Islet precursor cell (in vitro differentiated cells): ENCODE measurements around the gene CHML.

ENCODE experiments used
- DNase-seq: peaks from one replicate; pipeline ENCODE4 v3.0.0-alpha.2; 2018

CHML gene

DNA sequence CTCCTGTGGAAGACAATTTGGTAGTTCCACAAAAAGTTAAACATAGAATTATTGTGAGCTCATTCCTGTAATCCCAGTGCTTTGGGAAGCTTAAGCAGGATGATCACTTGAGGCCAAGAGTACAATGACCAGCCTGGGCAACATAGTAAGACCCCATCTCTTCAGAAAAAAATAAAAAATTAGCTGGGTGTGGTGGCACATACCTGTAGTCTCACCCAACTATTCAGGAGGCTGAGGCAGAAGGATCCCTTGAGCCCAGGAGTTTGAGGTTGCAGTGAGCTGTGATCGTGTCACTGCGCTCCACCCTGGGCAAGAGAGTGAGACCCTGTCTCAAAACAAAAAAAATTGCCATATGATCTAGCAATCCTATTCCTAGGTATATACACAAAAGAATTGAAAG, 4.1 kb upstream of the CHML start:
- no peak for DNase-seq

DNA sequence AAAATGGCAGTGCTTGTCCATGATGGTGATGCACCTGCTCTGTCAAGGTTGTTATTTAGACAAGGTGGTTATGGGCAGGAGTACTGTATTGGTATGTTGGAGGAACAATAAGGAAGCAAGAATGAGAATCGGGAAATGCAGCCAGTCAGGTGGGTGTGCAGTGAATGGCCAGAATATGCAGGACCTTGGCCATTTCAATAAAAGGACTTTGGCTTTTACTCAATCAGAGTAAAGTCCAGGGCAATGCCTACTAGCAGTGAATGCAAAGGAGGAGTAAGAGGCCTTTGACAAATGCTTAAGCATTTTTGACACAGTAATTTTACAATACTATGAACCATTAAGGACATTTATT, 2.4 kb upstream of the CHML start:
- DNase-seq = no peak

DNA sequence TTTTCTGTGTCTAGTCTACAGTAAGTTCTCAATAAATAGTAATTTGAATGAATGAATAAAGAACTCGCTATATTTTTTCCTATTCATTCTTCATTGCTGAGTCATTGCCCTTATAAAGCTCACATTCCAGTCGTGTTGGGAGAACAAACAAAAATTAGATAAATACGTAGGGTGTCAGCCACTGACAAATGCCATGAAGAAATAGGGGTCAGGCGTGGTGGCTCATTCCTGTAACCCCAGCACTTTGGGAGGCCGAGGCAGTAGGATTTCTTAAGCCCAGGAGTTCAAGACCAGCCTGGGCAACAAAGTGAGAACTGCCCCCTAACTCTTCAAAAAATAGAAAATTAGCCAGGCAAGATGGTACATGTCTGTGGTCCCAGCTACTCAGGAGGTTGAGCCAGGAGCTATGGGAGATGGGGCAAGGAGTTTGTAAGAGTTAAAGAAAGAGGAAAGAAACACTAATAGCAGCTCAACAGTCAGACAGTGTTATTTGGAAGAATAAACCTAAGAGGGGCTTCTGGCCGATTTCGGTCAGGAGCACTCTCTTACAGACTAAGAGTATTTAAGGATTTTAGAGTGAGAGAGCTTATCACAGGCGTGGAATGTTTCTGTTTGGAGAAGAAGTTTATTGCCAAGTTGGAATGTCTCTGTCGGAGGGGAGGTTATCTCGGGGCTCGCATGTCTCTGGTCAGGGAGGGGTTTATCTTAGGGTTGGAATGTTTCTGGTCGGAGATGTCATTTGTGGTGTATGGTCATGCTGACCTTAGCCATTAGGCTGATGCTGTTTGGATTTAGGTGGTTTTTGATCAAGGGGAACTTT, 1.8 kb upstream of the CHML start:
- no peak for DNase-seq

DNA sequence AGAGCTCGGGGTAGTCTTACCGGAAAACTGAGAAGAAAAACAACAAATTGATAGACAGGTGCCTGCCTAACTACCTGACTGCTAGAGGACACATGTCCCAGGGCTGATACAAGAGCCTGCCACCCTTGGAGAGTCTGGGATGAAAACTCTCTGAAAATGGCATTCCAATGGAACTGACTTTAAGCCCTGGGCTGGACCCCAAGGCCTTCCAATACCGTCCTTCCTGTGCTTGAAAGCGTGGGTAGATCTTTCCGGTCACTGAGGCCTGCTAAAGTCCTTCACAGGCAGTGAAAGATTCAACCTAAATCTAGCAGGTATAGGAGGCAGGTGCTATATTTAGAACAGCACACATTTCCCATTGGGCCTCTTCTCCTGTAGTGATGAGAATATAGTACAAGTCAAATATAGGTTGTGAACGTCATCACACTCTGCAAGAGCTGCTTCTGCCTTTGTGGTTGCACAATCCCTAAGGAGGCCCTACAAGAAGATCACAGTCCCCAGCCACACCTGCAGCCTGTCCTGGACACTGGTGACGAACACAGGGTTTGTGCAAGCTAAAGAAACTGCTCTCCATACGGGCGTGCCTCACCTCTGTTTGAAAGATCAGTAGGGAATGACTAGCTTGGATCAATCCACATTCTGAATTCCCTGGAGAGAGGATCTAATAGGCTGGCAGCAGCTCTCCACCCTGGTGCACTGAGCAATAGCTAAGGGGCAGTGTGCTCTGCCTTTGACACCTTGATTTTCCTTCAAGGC, 876 bp upstream of the CHML start:
- DNase-seq = no peak

DNA sequence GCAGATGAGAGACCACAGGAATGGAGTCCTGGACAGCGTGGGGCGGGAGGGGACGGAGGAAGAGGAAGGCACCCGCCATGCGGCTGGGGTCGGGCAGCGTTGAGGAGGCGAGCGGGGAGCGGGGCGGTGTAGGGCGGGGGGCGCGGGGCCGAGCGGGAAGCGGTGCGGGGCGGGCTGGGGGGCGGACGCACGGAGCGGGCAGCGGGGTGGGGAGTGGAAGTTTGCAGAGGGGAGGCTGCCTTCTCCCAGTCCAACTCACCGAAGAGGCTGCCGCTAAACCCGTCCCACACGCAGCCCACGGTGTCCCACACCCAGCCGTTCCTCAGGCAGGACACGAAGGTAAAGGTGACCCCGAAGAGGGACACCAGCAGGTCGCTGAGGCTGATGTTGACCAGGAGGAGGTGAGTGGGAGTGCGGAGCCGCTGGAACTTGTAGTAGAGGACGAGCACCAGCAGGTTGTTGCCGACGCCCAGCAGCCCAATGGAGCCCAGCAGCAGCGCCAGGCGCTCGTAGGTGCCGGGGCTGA, 483 bp downstream of the CHML start:
- peak; percentile 71 for DNase-seq

DNA sequence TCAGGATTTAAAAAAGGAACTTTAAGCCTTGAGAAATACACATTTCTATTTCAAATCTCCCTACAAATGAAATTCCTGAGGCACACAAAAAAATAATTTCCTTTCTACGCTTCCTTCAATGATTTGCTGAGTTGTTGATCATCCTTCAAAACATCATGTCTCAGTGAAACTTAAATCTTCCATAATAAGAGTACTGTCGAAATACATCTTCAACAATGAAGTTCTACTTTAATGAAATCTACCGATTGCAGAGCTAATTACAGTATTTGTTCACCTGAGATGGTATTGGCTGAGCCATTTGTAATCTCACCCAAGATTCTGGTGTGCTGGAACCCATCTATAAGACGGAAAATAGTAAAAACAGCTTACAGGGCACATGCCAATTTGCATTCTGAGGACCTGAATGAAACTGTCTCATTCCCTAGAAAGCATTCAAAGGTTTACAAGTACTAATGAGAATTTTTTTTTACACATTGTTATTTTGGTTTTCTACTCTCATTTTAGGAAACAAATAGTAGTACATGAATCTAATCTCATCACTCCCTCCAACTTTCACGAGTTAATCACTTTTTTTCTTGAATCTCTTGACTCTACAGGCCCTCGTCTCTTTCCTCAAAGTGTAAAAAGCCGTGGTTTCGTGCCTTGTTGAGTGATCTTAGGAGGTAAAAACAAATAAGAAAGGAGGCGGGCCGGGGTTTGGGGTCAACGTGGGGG, 1.1 kb downstream of the CHML start:
- DNase-seq = no peak

DNA sequence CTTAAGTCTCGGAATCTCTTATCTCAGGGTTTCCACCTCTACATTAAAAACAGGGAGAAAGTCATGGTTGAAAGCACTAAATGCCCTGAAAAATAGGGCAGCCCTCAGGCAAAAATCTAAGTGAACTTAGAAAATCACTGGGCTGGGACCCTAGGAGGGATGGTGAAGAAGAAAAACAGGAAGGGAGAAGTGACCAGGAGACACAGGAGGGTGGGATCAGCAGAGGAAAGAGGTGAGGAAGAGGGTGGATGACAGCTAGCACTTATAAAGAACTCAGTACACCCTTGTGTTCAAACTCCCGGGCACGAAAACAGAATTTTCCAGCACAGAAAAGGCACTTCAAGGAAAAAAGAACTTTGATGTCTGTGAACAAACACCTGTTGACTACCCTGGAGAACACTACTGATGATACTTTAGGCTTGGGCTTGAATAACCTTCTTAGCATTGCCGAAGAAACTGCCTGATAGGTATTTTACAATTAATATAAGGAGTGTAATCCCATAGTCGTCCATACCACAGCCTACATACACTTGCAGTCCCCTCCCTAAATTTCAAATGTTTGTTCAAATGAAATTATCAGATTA, 2.0 kb downstream of the CHML start:
- DNase-seq = no peak

DNA sequence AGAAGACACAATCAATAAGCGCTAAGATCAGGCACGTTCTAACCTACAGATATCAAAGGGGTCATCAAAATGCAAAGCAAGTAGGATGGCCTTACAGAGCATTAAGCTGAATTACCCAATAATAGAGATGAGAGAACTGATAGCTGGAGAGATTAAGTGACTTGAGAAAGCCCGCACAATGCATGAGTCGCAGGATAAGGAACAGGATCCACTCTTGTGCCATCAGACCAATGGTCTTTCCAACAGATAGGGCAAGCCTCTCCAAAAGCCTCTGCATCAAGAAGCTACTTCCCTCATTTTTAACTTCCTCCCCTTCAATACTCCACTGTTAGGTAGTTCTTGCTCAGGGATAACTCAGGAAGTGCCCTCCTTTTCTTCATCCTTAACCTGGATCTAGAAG, 2.6 kb downstream of the CHML start:
- DNase-seq = no peak

DNA sequence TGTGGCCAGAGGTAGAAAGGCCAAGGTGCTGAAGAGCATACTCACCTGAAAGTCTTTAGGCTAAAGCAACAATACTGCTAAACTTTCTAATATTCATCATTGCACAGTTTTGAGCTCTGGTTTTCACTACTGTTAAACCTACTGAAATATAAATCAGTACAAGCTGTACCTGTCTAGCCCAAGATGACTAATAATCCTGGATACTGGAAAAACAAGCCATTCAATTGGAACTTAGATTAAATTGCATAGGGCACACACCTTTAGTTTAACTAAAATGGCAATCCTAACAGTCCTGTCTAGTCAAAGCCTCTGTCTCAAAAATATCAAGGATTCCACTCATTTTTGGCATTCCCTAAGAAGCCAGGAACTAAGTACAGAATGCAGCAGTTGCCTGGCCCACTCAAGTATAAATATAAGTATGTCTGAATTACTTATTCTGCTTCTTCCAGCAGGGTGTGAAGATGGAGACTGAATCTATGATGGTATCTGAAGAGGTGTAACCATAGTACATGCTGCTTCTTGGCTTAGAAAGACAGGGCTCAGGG, 3.1 kb downstream of the CHML start:
- no peak for DNase-seq

DNA sequence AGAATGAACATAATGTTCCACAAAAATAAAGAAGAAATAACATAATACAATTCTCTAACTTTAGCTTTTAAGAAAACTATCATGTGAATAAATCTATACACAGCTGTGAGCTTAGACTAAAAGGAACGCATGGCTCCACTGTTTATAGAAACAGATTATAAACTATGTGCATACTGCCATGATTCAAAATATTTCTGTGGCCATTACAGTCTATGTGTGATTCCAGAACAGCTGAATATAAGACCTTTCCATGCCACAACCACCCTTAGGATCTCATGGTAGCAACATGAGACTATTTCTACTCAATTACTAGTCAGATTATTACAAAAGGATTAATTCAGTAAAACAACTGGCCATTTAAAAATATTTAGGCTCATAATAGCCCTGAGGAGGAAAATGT, 3.9 kb downstream of the CHML start:
- DNase-seq = no peak

DNA sequence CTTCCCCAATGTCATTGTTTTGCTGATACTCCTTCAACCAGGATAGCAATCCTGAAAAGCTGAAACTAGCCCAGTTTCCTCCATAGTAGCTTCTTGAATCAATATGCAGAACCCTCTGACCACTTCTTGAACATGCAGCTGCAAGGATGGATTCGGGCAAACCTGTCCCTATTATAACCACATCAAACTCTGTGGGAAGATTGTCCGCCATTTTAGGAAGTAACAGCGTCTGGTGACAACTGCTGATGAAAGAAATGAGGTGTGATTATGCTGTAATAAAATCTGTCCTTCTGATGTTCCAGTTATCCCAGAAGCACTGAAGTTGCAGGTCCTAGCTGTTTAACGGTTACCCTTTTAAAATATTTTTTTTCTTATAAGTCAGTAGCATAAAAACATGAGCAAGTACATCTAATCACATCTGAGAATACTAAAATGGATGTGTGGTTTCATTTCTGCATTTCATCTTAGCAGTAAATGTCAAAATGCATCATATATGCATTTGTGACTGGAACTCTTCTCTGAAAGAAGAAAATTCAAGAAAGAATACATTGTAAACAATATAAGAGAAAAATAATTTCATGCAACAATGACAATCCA, 4.5 kb downstream of the CHML start:
- no peak for DNase-seq

DNA sequence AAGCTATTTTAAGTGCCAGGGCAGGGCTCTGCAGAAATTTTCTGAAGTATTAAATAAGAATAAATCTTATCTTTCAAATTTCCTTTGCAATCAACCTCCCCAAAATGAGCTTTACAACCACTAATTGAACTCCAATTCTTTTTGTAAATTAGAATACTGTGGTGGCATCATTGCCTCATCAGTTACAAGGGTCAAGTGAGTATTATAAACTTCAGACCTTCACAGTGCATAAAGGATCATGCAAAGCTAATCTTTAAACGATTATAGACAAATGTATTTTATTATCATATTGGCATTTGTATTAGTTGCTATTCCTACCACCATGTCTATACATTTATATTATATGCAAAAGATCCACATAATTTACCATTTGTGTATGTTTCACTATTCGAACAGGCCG, 7.2 kb downstream of the CHML start:
- DNase-seq = no peak

DNA sequence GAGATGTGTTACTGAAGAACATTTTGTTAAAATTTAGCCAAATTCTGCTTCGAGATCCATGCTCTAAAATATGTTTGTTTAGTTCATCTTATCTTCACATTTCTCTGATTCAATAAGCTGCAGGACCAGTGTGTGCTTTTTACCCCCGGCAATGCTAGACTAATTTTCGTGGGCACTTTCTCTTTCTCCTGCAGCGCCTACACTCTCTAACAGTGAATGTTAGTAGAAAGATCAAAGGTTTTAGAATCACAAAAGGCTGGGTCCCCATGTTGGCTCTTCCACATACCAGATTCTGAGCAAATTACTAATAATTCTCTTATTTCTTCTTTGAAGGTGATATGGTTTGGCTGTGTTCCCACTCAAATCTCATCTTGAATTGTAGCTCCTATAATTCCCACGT, 8.5 kb downstream of the CHML start:
- DNase-seq = no peak

DNA sequence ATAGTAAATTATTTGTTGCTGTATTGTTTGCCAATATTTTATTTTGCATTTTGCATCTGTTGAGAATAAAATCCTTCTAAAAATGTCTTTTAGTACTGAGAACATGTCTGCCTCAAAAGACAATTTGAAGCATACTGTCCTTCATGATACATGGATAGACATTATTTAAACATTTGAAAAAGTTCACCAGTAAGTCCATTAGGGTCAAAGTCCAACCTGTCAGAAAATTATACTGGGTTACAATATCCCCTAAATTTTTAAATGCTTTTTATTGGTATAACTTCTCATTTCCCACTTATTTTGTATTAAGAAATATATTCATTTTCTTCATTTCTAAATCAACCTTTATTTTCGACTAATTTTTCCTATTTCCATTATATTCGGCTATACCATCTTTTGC, 9.3 kb downstream of the CHML start:
- no peak for DNase-seq

DNA sequence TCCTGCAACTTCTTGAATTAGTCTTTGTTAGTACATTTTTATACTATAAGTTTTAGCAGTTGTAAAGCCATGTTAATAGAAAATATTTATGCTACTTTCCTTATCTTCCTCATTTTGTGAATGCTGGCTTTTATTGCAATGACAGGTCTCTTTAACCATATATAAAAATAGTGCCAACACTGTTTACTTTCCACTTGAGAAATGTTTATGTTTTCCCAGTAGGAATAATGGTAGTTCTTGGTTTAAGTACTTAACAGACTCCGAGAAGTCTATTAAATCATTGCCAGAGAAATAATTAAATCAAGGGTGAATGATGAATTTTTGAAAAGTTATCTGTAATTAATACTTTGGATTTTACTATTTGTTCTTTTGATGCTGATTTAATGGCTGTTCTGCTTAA, 9.7 kb downstream of the CHML start:
- DNase-seq = no peak

DNA sequence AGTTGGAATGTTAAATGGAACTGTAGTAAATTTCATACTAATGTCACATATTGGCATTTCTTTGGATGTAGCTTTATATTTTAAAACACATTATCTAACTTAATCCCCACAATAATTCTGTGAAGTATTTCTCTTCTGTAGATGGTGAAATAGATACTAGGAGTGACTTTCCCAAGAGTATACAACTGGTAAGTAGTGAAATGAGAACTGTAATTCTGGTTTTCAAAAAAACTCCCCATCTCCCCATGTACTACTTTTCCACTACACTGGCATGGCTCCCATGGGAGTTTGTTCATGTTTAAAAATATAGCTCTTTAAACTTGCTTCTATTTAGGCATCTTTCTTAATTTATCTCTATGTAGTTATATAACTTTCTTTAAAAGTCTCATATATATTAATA, 10.2 kb downstream of the CHML start:
- DNase-seq = no peak

DNA sequence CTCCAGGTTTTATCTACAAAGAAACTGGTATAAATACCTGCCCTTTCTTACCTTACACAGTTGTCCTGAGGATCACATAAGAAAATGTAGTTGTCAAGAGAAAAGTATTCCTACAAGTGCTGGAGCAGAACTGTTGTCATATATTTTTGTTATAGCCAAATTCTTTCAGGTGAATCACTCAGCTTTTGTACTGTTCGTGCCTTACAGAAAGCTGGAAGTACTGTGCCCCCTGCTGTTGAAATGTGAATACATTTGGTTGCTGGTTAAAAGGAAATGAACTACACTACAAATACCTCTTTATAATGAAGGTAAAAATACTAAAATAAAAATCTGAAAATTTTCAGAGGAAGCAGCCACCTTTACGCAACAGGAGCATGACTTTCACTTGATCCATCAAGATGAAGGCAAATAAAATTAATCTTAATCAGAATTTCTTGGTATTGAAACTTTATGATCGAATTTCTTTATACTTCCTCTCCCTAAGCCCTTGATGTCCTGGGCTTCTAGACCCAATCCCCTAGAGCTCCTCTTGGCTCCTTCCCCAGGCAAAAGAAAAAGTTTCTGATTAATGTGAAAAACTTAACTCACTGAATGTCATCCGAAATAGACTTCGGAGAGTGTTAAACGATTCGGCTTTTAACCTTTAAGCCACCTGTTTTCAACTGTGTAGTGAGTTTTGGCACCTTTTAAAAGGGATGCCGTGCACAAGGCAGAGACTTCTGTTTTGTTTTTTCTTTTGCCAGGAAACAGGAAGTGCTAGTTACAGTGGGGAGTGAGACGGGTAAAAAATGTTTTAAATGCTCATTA, 12.5 kb downstream of the CHML start:
- no peak for DNase-seq

DNA sequence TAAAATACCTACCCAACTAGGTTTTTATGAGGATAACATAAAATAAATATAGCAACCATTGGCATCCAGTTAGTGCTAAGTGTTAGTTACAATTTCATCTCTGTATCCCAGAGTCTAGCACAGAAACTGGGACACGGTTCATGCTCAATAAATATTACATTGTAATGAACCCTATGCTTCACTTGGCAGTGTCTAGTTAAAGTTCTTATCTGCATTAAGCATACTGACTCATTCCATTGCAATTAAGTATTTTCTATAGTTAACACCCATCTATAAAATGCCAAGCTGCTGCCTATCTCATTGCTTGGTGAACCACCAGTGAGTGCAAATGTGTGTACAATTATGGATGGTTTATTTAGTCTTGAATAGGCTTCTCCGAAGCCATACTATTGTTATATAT, 15.2 kb downstream of the CHML start:
- no peak for DNase-seq

DNA sequence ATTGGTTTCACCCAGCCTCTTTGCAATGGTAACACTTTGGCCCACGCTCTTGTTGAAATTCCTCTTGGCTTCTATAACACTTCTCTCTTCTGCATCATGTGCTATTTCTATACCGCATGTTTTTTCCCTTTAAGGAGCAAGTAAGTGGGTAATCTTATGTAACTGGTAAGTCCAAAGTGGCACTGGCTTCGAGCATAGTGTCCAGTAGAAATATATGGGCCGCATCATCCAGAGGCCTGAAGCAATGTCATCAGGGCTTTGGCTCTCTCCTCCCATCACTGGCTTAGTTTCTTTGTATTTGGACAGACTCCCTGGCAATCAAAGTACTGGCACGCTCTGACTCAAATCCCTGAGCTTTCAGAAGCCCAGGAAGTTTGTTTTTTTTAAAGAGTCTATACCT, 17.5 kb downstream of the CHML start:
- DNase-seq = no peak

DNA sequence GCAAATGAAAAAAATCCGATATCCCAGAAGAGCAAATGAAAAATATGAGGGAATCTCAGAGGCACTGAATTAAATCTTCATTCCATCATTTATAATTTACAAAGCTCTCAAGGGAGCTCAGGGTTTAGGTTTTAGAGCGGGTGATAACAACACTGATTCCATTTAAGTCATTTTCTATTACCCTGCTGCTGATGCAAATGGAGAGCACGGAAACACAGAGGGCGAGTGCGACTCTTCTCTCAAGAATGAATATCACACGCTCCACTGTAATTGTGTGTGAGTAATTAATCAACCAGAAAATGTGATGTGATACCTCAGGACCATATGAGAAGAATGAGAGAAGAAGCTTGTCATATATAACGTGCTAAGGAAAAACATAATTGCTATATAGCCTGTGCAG, 22.7 kb downstream of the CHML start:
- no peak for DNase-seq

DNA sequence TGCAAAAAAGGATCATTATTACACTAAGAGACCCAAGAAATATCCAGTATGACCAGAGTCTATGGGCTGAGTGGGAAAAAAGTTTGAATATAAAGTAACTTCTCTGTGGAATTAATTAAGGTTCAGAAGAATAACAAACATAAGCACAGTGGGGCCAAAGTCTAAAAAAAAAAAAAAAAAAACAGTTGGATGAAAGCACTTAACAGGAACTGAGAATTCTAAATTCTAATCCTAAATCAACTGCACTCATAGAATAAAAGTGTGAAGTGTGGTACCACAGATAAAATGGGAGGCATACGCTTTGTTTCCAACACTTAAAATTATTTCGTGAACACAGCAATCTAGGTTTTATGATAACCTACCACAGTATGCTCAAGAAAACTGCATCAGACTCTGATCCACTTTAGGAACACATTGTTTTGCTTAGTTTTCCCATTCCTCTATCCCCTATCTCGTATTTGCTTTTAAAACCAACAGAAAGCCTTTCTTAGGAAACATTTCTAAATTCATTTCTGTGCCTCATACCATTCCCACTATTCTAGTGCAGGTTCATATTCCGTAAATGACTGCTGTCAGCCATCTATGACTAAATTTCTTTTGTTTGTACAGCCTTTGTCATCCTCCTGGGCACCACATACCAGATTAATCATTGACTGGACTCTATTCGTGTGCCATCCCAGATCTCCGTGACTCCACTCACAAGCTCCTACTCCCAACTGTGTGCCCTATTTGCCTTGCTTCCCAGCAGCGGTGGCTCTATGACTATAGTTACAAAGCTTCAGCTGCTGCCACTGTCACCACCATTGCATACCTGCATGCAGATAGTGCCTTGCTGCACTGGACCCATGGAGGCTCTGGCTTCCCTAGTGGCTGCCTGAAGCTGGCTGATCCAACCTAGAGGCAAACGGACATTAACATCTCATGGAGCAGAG, 24.9 kb downstream of the CHML start:
- DNase-seq = no peak
